GM19397 (cell line): ENCODE measurements around the gene DYRK1A.

ENCODE experiments used
- ATAC-seq: cut with Tn5 transposase; IDR thresholded peaks from one replicate; pipeline ENCODE4 v1.9.1; 2021; ENCODE audit warnings: mild to moderate bottlenecking, moderate library complexity; ENCODE audit not compliant: unreplicated experiment

DYRK1A gene

GRCh38 chr21:37365517-37366481 lies 774 bp upstream of the DYRK1A start:
- peak; percentile 38 for ATAC-seq

DNA sequence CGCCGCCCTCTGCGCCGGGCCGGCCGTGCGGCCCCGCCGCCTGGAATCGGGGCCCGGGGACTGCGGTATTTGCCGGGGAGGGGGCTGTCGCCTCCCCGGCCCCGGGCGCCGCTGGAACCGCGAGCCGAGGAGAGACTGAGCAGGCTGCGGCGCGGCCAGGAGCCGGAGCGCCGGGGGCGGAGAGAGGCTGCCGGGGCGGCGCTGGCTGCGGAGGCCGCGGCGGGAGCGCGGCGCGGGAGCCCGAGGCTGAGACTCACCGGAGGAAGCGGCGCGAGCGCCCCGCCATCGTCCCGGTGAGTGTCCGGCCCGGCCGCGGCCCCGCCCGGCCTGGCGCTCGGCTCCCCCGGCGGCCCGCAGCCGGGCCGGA lies 746 bp downstream of the DYRK1A start:
- peak; percentile 3 for ATAC-seq

GRCh38 chr21:37367703-37368540 lies 1.3 kb downstream of the DYRK1A start:
- ATAC-seq = peak; percentile 4

DNA sequence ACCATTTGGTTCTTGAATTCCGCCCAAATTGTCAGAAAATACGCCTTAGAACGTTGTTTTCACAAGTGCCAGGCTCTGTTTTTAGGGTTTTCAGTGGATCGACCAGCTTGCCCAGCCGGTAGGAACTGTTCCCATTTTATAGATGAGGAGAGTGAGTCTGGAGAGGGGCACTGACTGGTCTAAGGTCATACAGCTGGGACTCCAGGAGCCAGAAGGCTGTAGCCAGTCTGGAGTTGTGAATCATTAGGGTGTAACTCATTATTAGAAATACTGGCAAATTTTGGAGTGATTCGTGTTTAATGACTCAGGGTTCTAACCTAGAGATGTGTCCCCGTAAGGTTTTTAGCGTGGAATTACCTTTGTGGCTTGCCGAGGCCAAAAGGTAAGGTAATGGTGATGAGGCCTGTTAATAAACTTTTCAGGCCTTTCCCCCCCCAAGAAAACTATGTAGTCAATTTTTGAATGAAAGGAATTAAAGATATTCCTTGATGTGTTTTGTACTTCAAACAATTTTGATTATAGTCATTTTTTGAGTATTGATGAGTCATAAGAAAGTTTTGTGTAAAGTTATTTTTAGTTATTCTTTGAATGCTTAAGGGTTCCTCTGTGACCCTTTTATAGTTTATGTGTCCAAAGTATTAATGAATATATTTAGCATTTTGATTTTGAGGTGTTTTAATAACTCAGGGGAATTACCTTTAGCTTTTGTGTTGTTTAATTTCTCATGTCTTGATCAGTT lies 2.1 kb downstream of the DYRK1A start:
- no peak for ATAC-seq

GRCh38 chr21:37369307-37369854 lies 2.8 kb downstream of the DYRK1A start:
- no peak for ATAC-seq

DNA sequence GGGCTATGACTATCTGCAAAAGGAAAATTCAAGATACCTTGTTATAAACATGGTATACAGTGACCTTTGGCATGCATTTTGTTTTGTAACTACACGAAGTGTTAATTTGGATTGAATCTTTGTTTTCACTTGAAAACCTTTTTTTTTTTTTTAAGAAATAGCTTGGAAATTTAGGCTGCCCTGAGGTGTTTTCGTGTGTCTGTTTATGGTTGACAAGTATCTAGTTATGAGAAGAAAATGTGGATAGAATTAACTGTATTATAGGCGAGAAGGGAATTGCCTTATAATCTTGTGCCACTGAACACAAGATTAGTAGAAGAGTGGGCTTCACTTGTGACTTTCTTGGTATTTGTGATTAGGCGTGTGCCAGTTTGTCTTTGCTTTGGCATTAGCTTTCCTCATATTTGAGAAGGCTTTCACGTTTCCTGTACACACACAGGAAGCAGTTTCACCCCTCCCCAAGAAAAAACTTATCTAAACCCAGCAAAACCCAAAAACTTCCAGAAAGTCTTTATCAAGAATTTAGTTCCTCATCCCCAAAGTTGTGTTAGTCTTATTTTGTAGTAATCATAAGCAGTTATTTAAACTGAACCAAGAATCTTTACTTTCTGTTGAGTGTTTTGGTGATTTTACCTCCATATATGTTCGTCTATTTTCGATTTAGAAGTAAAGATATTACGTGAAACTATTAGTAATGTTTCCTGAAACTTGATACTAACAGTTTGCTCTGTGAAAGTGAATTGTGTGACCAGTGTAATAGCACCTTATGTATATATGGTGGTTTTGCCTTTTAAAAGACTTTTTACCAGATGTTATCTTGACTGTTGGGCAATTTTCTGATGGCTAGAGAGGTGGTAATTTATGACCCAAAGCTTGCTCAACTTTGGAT lies 3.8 kb downstream of the DYRK1A start:
- no peak for ATAC-seq

GRCh38 chr21:37371041-37371397 lies 4.4 kb downstream of the DYRK1A start:
- ATAC-seq = no peak

GRCh38 chr21:37372127-37372731 lies 5.7 kb downstream of the DYRK1A start:
- ATAC-seq = no peak

DNA sequence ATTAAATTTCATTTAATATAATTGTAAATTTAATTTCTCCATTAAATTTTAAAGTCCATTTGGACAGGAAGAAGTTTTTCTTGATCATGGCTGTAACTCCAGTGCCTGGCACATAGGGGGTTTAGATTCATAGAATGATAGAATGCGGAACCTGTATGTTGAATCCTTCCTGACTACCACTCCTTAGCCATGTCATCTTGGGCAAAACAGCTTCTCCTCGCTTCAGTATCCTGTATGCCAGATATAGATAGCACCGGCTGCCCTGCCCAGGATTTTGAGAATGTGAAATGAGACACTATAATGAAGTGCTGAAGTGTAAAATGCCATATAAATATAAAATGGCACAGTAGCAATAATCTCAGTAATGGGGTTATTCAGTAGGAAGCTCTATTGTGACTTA lies 6.4 kb downstream of the DYRK1A start:
- ATAC-seq = no peak

GRCh38 chr21:37373539-37373938 lies 7.0 kb downstream of the DYRK1A start:
- ATAC-seq = no peak

- ATAC-seq = no peak
Measured at GRCh38 chr21:37374027-37374426, 7.5 kb downstream of the DYRK1A start.

GRCh38 chr21:37375866-37376574 lies 9.4 kb downstream of the DYRK1A start:
- ATAC-seq = no peak

DNA sequence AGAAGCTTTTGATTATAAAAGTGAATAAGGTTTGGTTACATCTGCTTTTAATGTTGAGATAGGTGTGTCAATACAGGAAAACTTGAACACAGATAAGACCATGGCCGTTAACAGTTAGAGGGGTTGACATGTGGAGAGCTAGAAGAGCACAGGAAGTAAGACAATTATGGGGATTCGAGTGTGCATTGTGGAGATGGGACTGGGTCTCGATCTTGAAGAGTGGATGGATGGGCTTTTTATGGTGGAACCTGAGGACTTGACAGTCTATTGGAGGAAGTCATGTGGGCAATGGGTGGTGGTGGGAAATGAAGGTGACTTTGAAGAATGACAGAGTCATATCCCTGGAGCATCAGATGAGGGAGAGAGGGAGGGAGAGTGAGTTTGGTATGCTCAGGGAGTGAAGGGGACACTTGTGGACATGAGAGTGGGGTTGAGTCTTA lies 12.1 kb downstream of the DYRK1A start:
- no peak for ATAC-seq

GRCh38 chr21:37380349-37381323 lies 14.1 kb downstream of the DYRK1A start:
- no peak for ATAC-seq

DNA sequence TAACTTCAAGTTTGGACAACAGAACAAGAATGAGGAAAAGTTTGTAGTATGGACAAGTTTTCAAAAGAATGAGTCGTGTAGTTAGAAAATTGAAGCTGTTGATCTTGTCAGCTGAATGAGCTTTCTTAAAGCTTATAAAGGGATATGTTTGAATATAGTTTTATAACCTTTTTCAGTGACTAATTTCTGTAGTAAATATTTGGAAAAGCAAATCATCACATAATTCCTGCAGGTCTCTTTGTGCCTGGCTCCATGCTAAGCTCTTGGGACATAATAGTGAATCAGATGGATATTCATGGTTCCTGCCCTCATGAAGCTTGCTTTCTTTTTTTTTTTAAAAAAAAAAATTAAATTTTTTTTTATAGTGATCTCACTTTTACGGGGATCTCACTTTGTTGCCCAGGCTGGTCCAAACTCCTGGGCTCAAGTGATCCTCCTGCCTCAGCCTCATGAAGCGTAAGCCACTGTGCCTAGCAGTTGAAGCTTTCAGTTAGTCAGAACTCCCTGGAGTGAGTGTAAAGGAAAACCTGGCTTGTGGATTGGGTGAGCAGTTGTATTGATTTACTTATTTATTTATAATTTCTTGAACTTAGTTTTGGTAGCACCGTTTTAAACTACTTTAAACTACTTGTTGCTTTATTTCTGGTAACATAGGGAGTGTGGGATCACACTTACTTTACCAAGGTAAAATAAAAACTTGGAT lies 15.5 kb downstream of the DYRK1A start:
- ATAC-seq = no peak

DNA sequence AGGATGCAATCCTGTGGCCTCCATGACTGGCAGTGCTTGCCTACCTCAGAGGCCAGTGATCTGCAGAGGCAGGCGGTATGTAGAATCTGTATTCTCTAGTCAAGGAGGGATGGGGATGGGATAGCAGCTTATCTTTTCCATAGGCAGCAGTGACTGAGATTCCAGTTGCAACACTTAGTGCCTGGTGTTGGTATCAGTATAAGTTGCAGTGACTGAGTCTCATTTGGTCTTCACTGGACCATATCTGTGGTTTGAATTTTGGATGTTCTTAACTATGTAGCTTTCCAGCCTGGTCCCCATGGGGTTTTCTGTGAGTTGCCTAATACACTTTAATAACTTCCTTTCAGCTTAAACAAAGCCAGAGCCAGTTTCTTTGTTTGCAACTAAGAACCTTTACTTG lies 16.5 kb downstream of the DYRK1A start:
- ATAC-seq = no peak

DNA sequence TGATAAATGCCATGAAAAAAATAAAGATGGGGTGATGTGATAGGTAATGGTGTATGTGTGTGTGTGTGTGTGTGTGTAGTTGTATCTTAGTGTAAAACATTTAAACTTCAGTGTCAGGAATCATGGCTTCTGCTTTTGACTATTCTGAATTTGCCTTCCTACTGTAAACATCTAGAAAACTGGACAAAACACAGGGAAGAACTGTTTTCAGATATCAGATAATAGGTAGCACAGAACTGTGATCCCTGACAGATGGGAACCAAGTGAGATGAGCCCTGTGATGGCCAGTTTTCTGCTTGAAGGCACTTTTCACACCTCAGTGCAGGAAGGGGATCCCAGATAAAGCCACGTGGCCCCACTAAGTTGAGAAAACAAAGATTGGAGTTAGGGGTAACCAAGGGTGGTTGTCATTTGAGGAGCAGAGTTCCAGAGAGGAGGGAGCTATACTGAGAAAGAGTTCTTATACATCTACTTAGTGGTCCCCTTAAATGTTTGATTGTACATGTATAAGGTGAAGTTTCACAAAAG lies 17.3 kb downstream of the DYRK1A start:
- no peak for ATAC-seq
